Measurements from ENCODE around the gene MIAT.

MIAT gene

DNA sequence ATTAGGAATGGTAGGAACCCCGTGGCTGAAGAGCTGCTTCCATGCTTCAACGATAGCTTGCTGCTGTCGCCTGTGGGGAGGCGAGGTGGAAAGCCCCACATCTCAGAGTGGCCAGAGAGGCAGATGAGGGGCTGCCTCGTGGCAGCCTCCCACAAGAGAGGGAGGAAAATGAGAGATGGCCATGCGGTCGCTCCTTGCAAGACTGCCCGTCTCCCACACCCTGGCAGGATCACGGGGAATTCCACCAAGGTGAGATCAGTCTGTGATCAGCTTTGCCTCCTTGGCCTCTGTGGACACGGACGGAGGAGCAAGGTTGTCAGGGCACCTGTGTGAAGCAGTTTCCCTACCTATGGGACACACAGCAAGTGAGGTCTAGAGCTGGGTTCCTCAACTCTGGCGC is 32.6 kb upstream of the MIAT start:
- TF ChIP-seq, protein P1, sequence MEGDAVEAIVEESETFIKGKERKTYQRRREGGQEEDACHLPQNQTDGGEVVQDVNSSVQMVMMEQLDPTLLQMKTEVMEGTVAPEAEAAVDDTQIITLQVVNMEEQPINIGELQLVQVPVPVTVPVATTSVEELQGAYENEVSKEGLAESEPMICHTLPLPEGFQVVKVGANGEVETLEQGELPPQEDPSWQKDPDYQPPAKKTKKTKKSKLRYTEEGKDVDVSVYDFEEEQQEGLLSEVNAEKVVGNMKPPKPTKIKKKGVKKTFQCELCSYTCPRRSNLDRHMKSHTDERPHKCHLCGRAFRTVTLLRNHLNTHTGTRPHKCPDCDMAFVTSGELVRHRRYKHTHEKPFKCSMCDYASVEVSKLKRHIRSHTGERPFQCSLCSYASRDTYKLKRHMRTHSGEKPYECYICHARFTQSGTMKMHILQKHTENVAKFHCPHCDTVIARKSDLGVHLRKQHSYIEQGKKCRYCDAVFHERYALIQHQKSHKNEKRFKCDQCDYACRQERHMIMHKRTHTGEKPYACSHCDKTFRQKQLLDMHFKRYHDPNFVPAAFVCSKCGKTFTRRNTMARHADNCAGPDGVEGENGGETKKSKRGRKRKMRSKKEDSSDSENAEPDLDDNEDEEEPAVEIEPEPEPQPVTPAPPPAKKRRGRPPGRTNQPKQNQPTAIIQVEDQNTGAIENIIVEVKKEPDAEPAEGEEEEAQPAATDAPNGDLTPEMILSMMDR (conservative IDR thresholded peaks at IDR 0.05; ENCODE audit: low read depth, low read length): no peak
- peaks cover 38% of the 10 kb centered on the region for H3K4me1 ChIP-seq (ENCODE audit: low read depth, poor library complexity, severe bottlenecking)
- H3K4me3 ChIP-seq (IDR thresholded peaks at IDR 0.05; ENCODE audit: insufficient read depth, low read depth, low read length): no peak overlapping the region
- no peak overlapping the region for H3K9ac ChIP-seq
- H2AFZ ChIP-seq (ENCODE audit: low read depth): no peak overlapping the region
- H3K4me2 ChIP-seq: no peak overlapping the region
- no peaks in the 10 kb centered on the region for H3K79me2 ChIP-seq (ENCODE audit: insufficient read depth, low read depth)
- no peaks in the 10 kb centered on the region for H3K36me3 ChIP-seq (ENCODE audit: insufficient read depth)
- H3K27me3 ChIP-seq (ENCODE audit: insufficient read depth, low read depth): no peaks in the 10 kb centered on the region
- H3K27ac ChIP-seq: no peak overlapping the region
- no peaks in the 10 kb centered on the region for H4K20me1 ChIP-seq (ENCODE audit: insufficient read depth)

DNA sequence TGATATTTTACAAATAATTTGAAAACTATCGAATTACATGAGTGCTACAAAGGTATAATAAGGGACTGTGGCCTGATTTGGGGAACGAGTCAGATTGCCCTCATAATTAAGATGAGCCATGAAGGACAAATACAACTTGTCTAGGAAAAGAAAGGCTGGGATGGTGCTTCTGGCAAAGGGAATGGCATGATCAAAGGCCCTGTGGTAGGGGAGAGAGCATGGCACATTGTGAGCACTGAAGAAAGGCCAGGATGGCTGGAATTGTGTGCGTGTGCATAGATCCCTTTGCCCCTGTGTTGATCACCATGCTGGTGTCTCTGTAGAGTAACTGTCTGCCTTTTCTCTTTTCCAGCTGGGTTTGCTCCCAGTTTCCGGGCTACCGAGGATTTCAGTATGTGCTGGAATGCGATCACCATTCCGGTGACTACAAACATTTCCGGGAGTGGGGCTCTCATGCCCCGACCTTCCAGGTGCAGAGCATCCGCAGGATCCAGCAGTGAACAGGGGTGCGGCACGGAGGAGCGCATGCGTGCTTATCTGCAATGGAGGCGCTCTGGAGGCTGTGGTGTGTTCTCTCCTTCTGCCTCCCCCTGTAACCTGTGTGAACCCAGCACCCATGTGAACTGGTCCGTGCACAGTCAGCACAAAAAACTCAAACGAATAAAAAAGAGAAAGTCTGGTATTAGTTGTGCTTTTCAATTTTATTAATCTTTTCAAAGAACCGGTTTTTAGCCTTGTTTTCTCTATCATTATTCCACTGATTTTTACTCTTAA is 27.2 kb upstream of the MIAT start:
- TF ChIP-seq, protein P1 (conservative IDR thresholded peaks at IDR 0.05; ENCODE audit: low read depth, low read length): no peak
- Histone ChIP-seq H3K4me2 (no peak overlapping the region), H3K27ac (no peak overlapping the region)

DNA sequence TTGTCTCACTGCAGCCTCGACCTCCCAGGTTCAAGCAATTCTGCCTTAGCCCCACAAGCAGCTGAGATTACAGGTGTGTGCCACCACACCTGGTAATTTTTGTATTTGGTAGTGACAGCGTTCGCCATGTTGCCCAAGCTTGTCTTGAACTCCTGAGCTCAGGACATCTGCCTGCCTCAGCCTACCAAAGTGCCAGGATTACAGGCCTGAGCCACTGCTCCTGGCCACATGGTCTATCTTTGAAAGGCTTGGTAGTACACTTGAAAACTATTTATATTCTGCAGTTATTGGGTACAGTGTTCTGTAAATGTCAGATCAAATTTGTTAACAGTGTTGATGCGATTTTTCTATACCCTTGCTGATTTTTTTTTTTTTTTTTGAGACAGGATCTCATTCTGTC is 26.1 kb upstream of the MIAT start:
- no peaks in the 10 kb centered on the region for H3K27me3 ChIP-seq (ENCODE audit: insufficient read depth, low read depth)
- TF ChIP-seq, protein P1 (conservative IDR thresholded peaks at IDR 0.05; ENCODE audit: low read depth, low read length): no peak
- H3K4me1 ChIP-seq (ENCODE audit: low read depth, poor library complexity, severe bottlenecking): peaks cover 23% of the 10 kb centered on the region
- no peaks in the 10 kb centered on the region for H3K36me3 ChIP-seq (ENCODE audit: insufficient read depth)
- H3K27ac ChIP-seq: no peak overlapping the region
- H2AFZ ChIP-seq (ENCODE audit: low read depth): no peak overlapping the region
- H3K4me3 ChIP-seq (IDR thresholded peaks at IDR 0.05; ENCODE audit: insufficient read depth, low read depth, low read length): no peak overlapping the region
- no peaks in the 10 kb centered on the region for H3K79me2 ChIP-seq (ENCODE audit: insufficient read depth, low read depth)
- no peaks in the 10 kb centered on the region for H4K20me1 ChIP-seq (ENCODE audit: insufficient read depth)
- H3K4me2 ChIP-seq: no peak overlapping the region
- H3K9ac ChIP-seq: no peak overlapping the region

More for the DNA sequence above, 27.2 kb upstream of the MIAT start:
- Histone ChIP-seq H3K36me3 (ENCODE audit: insufficient read depth) (no peaks in the 10 kb centered on the region), H3K27me3 (ENCODE audit: insufficient read depth, low read depth) (no peaks in the 10 kb centered on the region), H3K4me3 (IDR thresholded peaks at IDR 0.05; ENCODE audit: insufficient read depth, low read depth, low read length) (no peak overlapping the region), H3K79me2 (ENCODE audit: insufficient read depth, low read depth) (no peaks in the 10 kb centered on the region), H3K9ac (no peak overlapping the region), H4K20me1 (ENCODE audit: insufficient read depth) (no peaks in the 10 kb centered on the region), H3K4me1 (ENCODE audit: low read depth, poor library complexity, severe bottlenecking) (peaks cover 23% of the 10 kb centered on the region), H2AFZ (ENCODE audit: low read depth) (no peak overlapping the region)

DNA sequence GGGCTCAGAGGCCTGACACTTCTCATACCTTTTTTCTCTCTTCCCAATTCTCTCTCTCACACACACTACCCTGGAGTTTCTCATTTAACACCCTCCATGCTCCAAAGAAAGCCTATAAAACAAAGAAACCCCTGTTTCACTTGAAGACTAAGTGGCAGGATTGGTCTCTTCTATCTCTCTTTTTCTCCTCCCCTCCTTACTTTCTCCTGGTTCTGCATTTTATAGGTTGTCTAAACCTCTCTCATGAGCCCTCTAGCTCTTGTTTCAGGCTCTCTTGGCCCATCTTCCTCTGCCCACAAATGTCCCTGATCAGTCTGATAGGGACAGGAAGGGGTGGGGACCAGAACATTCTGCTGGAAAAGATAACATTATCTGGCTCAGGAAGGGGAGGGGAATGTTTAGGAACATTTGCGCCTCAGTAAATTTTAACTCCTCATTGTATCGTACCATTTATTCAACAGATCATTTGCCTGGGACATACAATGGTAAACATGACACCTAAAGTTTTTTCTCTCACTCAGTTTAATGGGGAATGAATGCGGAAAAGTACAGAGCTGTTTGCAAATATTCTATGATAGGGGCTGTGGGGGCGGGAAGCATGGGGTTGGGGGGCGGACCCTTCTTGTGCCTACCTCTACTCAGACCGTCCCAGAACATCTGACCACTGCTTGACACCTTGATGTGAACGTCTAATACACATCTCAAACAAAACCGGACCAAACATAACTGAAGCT is 24.8 kb upstream of the MIAT start:
- H3K4me3 ChIP-seq (IDR thresholded peaks at IDR 0.05; ENCODE audit: insufficient read depth, low read depth, low read length): no peak overlapping the region
- no peak overlapping the region for H3K27ac ChIP-seq
- no peaks in the 10 kb centered on the region for H3K36me3 ChIP-seq (ENCODE audit: insufficient read depth)
- no peak overlapping the region for H2AFZ ChIP-seq (ENCODE audit: low read depth)
- no peaks in the 10 kb centered on the region for H3K27me3 ChIP-seq (ENCODE audit: insufficient read depth, low read depth)
- no peaks in the 10 kb centered on the region for H3K79me2 ChIP-seq (ENCODE audit: insufficient read depth, low read depth)
- H3K4me2 ChIP-seq: no peak overlapping the region
- no peak overlapping the region for H3K9ac ChIP-seq
- H3K4me1 ChIP-seq (ENCODE audit: low read depth, poor library complexity, severe bottlenecking): peaks cover 13% of the 10 kb centered on the region
- TF ChIP-seq, protein P1 (conservative IDR thresholded peaks at IDR 0.05; ENCODE audit: low read depth, low read length): no peak
- no peaks in the 10 kb centered on the region for H4K20me1 ChIP-seq (ENCODE audit: insufficient read depth)
